Fibroblast of skin of right quadriceps (primary cell): ENCODE results near the gene SPATA7.

Source experiments
- DNase-seq: peaks from one replicate; pipeline ENCODE4 v3.0.0-alpha.2; 2013

Gene SPATA7

DNA sequence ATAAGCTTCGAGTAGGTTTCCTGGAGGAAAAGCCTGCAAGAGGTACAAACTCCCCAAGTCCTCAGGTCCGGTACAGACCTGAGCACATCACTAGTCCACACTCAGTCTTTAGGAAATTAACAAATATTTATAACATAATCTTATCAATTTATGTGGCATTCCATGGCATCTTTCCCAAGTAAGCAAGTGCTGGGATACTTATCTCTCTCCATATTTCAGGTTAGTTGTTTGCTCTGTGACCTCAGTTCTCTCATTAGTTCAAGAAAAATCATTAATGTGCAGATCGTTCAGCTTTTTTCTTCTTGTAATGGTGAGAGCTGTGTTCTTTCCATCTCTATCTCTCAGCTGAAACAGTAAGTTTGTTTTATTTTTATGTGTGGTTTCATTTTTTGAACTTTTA lies 34.7 kb downstream of the SPATA7 start:
- no peak for DNase-seq

- DNase-seq, result peak; percentile 17
Measured at GRCh38 chr14:88421286-88421685, 35.8 kb downstream of the SPATA7 start.

DNA sequence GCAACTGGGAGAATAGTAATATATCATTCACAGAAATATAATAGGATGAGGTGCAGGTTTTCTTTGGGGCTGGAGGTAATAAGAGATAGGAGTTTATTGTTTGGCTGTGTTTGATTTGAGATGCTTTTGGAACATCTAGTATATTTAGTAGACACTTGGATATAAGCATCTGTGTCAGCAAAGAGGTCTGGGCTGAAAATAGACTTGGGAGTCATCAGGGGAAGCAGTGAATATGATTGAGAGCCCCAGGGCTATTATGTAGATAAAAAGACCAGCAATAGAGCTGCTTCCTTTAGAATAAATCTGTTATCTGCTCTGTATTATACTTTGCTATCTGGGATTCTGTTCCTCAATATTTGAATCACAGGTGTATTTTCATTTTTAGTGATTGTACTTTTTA lies 36.6 kb downstream of the SPATA7 start:
- DNase-seq, result no peak

DNA sequence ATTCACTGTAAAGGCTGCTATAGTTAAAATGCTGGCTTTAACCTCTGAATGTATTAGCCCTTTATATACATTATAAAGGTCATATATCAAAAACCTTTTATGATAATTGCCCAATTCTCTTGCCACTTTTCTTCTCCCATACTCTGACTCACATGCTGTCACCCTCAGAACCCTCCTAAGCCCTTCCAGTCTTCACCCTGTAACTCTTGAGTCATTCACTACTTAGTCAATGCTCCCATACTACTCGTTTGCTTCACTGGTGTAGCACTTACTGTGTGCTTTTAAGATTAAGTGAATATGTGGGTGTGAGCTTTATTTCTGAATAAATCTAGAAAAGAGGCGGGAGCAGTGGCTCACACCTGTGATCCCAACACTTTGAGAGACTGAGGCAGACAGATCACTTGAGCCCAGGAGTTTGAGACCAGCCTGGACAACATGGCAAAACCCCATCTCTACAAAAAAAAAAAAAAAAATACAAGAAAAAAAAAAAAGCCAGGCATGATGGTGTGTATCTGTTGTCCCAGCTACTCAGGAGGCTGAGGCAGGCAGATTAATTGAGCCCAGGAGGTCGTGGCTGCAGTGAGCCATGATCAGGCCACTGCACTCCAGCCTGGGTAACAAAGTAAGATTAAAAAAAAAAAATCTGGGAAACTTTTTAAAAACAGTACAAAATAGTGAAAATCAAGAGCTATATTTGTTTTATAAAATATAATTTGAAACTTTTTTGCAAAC lies 37.6 kb downstream of the SPATA7 start:
- peak; percentile 69 for DNase-seq

DNA sequence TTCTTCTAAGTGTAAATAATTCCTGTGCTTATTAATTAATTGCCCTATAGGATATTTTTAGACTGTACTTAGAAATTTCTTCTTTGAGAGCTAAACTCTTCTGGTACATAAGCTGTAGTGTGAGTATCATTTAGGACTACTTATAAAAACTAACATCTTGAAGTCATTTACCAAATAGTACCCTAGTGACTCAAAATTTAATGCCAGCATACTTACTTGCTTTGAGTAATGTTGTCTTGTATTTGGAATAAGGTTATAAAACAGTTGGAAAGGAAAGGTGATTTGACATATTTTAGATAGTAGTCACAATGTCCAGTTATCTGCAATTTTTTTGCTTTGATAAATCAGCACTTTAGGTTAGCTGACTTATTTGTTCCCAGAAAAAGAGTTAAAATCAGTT lies 39.1 kb downstream of the SPATA7 start:
- peak; percentile 61 for DNase-seq

DNA sequence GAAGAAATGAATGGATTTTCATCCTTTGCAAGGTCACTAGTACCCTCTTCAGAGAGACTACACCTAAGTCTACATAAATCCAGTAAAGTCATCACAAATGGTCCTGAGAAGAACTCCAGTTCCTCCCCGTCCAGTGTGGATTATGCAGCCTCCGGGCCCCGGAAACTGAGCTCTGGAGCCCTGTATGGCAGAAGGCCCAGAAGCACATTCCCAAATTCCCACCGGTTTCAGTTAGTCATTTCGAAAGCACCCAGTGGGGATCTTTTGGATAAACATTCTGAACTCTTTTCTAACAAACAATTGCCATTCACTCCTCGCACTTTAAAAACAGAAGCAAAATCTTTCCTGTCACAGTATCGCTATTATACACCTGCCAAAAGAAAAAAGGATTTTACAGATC lies 40.8 kb downstream of the SPATA7 start:
- DNase-seq, result peak; percentile 43

- DNase-seq, result no peak
Measured at GRCh38 chr14:88430976-88431375, 45.5 kb downstream of the SPATA7 start.

GRCh38 chr14:88437658-88438057 lies 52.2 kb downstream of the SPATA7 start:
- no peak for DNase-seq

DNA sequence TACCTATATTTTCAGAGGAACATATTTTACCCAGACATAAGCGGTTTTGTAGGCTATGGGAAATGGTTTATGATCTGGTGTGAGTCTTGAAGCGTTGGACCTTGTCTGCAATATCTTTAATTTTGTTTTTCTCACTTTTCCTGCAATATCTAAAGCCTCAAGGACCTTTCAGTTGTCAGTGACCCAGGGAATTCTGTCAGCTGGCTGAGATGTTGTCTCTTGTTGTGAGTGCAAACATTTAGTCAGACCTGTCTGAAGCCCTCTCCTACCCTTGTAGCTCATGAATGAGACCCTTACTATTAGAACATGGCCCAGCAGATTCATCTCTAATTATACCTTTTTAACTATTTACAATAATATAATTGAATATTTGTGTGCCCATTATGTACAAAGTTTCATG lies 53.6 kb downstream of the SPATA7 start:
- no peak for DNase-seq

GRCh38 chr14:88452231-88452630 lies 66.8 kb downstream of the SPATA7 start:
- no peak for DNase-seq

DNA sequence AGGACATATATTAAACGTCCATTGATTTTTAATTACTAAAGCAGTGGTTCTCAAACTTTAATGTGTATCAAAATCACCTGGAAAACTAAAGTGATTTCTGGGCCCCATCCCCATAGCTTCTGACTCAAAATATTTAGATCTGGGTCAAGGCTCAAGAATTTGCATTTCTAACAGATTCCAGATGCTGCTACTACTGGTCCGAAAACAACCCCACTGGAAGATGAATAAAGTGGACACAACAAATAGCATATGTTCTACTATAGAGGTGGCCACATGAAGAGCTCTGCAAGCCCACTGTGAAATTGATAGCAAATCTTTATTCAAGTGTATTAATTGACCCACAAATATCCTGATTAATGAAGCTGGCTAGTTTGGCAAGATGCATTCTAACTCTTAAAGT lies 69.4 kb downstream of the SPATA7 start:
- DNase-seq, result peak; percentile 7

DNA sequence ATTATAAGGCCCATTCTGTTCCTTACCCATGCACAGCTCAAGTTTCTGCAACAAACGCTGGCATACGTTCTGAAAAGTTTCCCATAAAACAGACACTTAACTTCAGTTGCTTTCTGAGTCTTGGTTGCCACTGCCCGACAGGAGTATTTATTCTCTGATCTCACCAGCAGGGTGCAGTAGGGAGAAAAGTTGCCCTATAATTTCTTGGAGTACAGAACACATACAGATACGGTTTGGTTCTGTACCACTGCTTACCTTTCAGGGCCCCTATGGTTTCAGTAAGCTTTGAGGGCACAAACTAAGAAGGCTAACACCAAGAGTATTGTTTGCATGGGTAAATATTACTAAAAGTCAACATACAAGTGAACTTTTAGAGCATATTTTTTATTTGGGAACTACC lies 77.9 kb downstream of the SPATA7 start:
- no peak for DNase-seq

- DNase-seq, result peak; percentile 72
Measured at GRCh38 chr14:88468406-88468805, 82.9 kb downstream of the SPATA7 start.

- DNase-seq, result peak; percentile 9
Measured at GRCh38 chr14:88470542-88471440, 85.3 kb downstream of the SPATA7 start.

- DNase-seq, result no peak
Measured at GRCh38 chr14:88473791-88474190, 88.3 kb downstream of the SPATA7 start.

DNA sequence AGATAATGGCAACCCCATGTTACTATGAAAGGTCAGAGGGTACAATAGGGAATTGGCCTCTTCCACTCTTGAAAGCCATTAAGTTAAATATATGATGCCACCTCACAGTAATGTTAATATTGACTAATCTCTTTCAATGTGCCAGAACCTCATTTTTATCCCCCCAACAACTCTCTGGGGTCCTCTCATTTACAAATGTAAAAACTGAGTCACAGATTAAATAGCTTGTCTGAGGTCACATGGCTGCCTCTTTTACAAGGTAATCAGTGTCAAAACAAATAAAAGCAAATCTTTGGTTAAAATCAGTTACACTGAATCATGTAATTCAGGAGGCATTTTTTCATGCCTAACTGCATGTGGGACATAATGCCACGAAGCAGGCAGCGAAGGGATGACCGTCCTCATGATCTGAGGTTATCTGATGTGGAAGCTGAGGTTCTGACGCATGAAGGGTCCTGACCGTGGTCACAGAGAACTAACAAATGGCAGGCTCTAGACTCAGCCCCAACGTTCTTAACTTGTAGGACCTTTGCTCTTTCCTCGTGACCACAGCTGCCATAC lies 90.8 kb downstream of the SPATA7 start:
- peak; percentile 6 for DNase-seq

GRCh38 chr14:88476825-88477224 lies 91.4 kb downstream of the SPATA7 start:
- DNase-seq, result no peak

DNA sequence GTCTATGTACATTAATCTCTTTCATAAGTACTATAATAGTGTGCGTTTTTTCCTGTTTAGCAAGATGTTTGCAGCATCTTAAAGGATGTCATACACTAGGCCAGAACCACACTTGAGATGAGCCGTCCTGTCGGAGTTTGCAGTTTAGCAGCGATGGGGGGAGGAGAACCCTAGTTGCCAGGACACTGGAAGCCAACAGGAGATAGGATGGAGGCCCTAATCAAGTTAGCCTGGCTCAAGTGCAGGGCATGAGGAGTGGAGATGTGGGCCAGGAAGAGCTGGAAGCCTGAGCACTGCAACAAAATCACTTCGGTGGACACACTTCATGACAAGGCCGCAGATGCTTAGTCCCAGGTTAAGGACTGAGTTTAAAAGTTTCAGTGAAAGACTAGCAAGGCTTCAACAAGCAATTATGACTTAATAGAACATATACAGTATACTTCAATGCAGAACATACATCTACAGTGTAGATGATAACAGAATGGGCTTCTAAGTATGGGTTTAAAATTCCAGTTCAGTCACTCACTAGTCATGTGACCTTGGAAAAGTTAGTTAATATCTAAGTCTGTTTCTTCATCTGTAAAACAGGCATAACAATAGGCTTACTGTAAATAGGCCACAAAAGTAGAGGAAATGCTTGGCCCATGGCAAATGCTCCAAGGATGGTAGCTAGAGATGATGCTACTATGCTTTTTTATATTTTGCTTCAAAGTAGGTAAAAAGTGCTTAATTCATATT lies 92.2 kb downstream of the SPATA7 start:
- DNase-seq, result no peak

GRCh38 chr14:88478931-88479330 lies 93.5 kb downstream of the SPATA7 start:
- DNase-seq, result no peak

DNA sequence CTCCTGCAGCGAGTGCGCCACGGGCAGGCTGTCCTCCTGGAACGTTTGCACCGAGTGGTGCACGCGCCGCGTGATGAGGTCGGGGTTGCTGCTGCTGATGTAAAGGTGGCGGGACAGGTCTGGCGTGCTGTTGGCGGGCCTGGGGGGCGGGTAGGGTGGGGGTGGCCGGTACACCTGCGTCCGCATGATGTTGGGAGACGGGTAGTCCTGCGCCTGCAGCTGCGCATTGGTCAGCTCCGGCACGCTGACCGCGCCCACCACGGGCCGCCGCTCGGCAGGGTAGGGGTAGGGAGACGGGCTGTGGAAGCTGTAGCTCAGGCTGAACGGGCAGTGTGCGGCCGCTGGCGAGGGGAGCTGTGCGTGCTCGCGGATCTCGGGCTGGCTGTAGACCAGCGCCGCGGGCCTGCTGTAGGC lies 94.1 kb downstream of the SPATA7 start:
- DNase-seq, result no peak

- no peak for DNase-seq
Measured at GRCh38 chr14:88481059-88481458, 95.6 kb downstream of the SPATA7 start.

DNA sequence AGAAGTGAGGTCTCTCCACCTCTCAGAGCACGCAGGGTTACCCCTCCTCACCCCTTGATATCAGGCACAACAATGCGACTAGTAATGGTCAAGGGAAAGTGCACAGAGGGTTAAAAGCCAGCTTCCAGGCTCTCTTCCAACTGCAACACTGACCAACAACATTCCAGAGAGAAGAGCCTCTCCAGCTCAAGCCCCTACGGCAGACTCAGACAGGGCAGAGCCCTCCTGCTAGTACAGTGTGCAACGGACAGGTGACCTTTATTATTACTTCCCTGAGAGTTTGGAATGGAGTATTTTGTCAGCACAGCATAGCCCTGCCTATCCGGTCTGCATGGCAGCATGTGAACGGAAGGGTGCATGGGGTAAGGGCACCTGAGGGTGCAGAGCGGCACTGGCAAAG lies 96.3 kb downstream of the SPATA7 start:
- DNase-seq, result no peak

DNA sequence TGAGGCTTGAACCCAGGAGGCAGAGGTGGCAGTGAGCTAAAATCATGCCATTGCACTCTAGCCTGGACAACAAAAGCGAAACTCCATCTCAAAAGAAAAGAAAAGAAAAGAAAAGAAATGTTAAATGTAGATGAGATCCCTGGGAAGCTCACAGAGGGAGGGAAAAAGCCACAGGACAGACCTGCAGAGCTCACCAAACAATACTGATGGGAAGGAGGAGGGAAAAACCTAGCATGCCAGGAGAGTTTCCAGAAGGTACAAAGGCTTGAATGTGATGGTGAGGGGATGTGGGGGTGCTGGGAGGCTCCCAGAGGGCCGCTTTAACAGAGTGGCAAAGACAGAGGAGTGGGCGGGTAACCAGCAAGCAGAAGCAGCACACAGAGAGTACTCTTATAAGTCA lies 97.1 kb downstream of the SPATA7 start:
- DNase-seq, result no peak
